Thymus (tissue), 11 donors: Measurements from ENCODE around the gene KIF5A. TPM values are rescaled to one million over a fixed set of nuclear protein-coding genes. Genes with fewer than 3 reads are reported as not detected.

Experiments used
- DNase-seq, 9 donors: peaks; one replicate each; pipeline ENCODE4 v3.0.0-alpha.2; 2013; ENCODE audit warnings: low spot score in 9 of 9, low read depth in 6 of 9, missing footprints in 1 of 9
- H3K27ac ChIP-seq, 2 donors: one replicate each; pipeline ENCODE4 v1.5.1; 2013; ENCODE audit warnings: control low read depth in 1 of 2, low read depth in 1 of 2, low read length in 1 of 2, mild to moderate bottlenecking in 1 of 2, moderate library complexity in 1 of 2
- H3K27me3 ChIP-seq, 2 donors: one replicate each; pipeline ENCODE4 v1.5.1; 2013; ENCODE audit warnings: low read length in 1 of 2; ENCODE audit not compliant: control insufficient read depth in 2 of 2, insufficient read depth in 1 of 2
- H3K36me3 ChIP-seq, 2 donors: one replicate each; pipeline ENCODE4 v1.5.1; 2013; ENCODE audit warnings: low read length in 1 of 2, mild to moderate bottlenecking in 1 of 2, moderate library complexity in 1 of 2; ENCODE audit not compliant: control insufficient read depth in 2 of 2, insufficient read depth in 2 of 2
- H3K4me1 ChIP-seq, 2 donors: one replicate each; pipeline ENCODE4 v1.5.1; 2013; ENCODE audit warnings: low read length in 2 of 2; ENCODE audit not compliant: control insufficient read depth in 2 of 2, insufficient read depth in 2 of 2
- H3K4me3 ChIP-seq, 2 donors: one replicate each; pipeline ENCODE4 v1.5.1; 2013; ENCODE audit warnings: low read length in 2 of 2, control low read depth in 1 of 2, mild to moderate bottlenecking in 1 of 2
- H3K9me3 ChIP-seq, 2 donors: one replicate each; pipeline ENCODE4 v1.5.1; 2013; ENCODE audit warnings: low read length in 1 of 2, mild to moderate bottlenecking in 1 of 2; ENCODE audit not compliant: control insufficient read depth in 2 of 2, insufficient read depth in 1 of 2
- WGBS: extraction: QIAGEN DNeasy Blood & Tissue Kit; methylation state at CpG from one replicate; pipeline ENCODE4 v1.1.7; 2013; 5-methylcytosine and 5-hydroxymethylcytosine counted together
- polyA plus RNA-seq: library from polyadenylated mRNA; stranded (reverse); fragments of 200-250 nt; gene quantifications from one replicate; pipeline ENCODE4 v1.2.3, GENCODE V29; 2013
- total RNA-seq: library from RNA; stranded (reverse); fragments of 120-200 nt; gene quantifications from one replicate; pipeline ENCODE4 v1.2.4, GENCODE V29; 2013
- donor health status: healthy.

Gene KIF5A
- total and polyA plus RNA-seq, 2 donors = 0.05 to 0.27 TPM

DNA sequence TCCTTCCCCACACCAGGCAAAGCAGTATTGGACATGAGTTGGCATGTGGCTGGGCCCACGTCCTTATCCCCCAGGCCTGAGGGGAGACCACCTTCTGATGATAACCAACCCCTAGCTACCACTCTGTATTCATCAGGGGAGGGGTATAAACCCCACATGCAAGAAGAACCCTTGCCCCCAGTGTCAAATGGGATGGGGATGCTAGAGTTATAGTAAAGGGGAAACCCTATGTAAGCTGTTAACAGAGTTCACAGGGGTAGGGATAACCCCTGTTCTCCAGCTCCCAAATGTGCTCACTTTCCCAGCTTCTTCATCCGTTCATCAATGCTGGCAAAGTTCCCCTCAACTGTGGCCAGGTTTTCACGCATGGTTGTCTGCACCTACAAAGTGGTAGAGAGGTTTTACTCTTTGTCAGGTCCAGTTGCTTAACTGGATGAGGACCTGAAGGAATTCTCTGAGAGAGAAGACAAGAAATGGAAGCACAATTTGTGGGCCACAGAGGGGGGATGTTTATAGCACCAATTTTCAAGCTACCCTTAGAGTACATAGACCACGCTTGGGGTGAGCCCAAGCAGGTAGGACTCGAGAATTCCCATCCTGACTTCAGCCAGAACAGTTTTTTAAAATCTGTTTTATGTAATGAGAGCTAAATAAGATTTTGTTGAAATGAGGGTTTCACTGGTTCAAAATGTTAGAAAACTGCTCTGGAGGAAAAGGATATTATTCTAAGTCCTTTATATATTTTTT lies 19.3 kb upstream of the KIF5A start:
- Histone ChIP-seq H3K4me1 (peaks cover 0 to 3% of the 10 kb centered on the region in 2 donors), H3K27ac (peak overlapping the region in 1 of 2 donors; percentile 13), H3K9me3 (no peaks in the 10 kb centered on the region), H3K27me3 (no peaks in the 10 kb centered on the region), H3K4me3 (no peak overlapping the region), H3K36me3 (peaks cover 90 to 96% of the 10 kb centered on the region in 2 donors)
- 94% methylated on average over 5 of the region's 5 CpGs for WGBS
- DNase-seq = no peak

GRCh38 chr12:57531836-57532235 lies 18.0 kb upstream of the KIF5A start:
- WGBS = 97% methylated on average over 1 of the region's 1 CpG
- DNase-seq = no peak
- no peaks in the 10 kb centered on the region for H3K9me3 ChIP-seq
- H3K27me3 ChIP-seq = no peaks in the 10 kb centered on the region
- H3K4me3 ChIP-seq = no peak overlapping the region
- H3K4me1 ChIP-seq = no peaks in the 10 kb centered on the region
- H3K27ac ChIP-seq = no peak overlapping the region
- H3K36me3 ChIP-seq = peaks cover 88 to 89% of the 10 kb centered on the region in 2 donors

DNA sequence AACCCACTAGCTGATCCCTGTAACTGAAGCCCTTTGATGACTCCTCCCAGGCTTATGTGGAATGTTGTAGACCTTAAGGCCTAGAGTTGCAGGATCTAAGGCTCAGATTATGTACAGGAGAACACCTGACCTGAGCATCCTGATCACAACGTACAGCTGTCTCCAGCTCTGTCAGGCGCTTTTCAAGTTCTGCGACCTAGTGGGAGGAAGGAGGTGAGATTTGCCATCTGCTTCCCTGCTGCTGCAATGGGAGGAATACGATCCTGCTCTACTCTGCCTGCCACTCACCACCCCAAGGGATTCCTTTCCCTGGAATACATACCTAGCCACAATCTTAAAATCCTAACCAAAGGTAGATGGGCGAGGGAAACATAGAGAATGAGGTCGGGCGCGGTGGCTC lies 16.7 kb upstream of the KIF5A start:
- Histone ChIP-seq H3K9me3 (no peaks in the 10 kb centered on the region), H3K27me3 (no peaks in the 10 kb centered on the region), H3K36me3 (peaks cover 77 to 85% of the 10 kb centered on the region in 2 donors), H3K4me3 (no peak overlapping the region), H3K4me1 (no peaks in the 10 kb centered on the region), H3K27ac (no peak overlapping the region)
- DNase-seq = no peak
- 98% methylated on average over 8 of the region's 8 CpGs for WGBS

- no peaks in the 10 kb centered on the region for H3K4me1 ChIP-seq
- H3K4me3 ChIP-seq = no peak overlapping the region
- DNase-seq = no peak
- H3K27me3 ChIP-seq = no peaks in the 10 kb centered on the region
- peaks cover 75 to 77% of the 10 kb centered on the region in 2 donors for H3K36me3 ChIP-seq
- H3K27ac ChIP-seq = no peak overlapping the region
- H3K9me3 ChIP-seq = no peaks in the 10 kb centered on the region
- 98% methylated on average over 5 of the region's 5 CpGs for WGBS
These were observed 15.6 kb upstream of the KIF5A start for GRCh38 chr12:57534250-57534649.

GRCh38 chr12:57534991-57535543 lies 14.8 kb upstream of the KIF5A start:
- no peaks in the 10 kb centered on the region for H3K9me3 ChIP-seq
- no peaks in the 10 kb centered on the region for H3K4me1 ChIP-seq
- no peak overlapping the region for H3K4me3 ChIP-seq
- no peak overlapping the region for H3K27ac ChIP-seq
- no peak for DNase-seq
- H3K36me3 ChIP-seq = peaks cover 66 to 72% of the 10 kb centered on the region in 2 donors
- 96% methylated on average over 3 of the region's 3 CpGs for WGBS
- no peaks in the 10 kb centered on the region for H3K27me3 ChIP-seq

GRCh38 chr12:57535764-57536596 lies 13.9 kb upstream of the KIF5A start:
- no peaks in the 10 kb centered on the region for H3K4me1 ChIP-seq
- 92% methylated on average over 6 of the region's 6 CpGs for WGBS
- no peaks in the 10 kb centered on the region for H3K27me3 ChIP-seq
- H3K27ac ChIP-seq = no peak overlapping the region
- DNase-seq = no peak
- no peaks in the 10 kb centered on the region for H3K9me3 ChIP-seq
- H3K4me3 ChIP-seq = no peak overlapping the region
- peaks cover 61 to 64% of the 10 kb centered on the region in 2 donors for H3K36me3 ChIP-seq

DNA sequence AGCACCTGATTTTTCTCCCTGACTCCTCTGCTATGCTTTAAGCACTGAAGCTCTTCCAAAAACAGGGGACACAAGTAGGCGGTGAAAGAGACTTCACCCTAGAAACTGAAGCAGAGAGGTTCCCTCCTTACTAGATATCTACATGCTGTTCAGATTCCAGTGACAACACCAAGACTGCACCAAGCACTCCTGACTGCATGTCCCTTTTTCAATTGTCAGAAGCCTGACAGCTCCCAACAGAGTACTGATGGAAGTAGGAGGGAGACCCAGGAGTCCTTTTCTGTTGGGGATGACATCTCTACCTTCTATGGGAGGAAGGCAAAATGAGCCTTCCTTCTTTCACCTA lies 13.3 kb upstream of the KIF5A start:
- no peak for DNase-seq
- H3K4me3 ChIP-seq = no peak overlapping the region
- H3K9me3 ChIP-seq = no peaks in the 10 kb centered on the region
- 100% methylated on average over 1 of the region's 1 CpG for WGBS
- no peaks in the 10 kb centered on the region for H3K4me1 ChIP-seq
- peaks cover 59 to 64% of the 10 kb centered on the region in 2 donors for H3K36me3 ChIP-seq
- no peaks in the 10 kb centered on the region for H3K27me3 ChIP-seq
- no peak overlapping the region for H3K27ac ChIP-seq

DNA sequence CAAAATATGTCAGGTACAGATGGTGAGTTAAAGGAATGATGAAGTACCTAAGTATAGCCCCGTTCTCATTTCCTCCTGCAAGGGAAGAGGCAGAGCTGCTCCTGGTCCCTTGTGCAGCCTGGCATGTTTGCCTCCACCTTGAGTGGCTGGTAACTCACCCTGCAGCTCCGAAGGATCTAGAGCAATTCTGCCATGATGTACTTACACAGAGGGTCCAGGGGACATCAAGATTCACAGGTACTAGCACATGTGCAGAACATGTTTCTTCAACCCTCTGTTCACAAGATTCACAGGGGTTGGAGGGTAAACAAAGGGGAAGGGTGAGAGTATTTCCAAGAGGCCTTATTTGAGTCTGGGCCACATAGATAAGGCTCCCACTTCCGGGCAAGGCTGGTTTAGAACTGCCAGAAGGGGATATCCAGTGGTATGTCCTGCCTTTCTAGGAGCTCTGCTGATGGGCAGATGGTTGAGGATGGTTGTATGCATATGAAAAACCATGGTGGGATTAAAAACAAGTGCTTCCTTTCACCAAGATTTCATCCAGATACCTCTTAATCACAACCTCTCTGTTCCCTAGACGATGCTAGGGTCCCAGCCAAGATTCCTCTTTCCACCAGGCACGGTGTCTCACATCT lies 10.6 kb upstream of the KIF5A start:
- no peaks in the 10 kb centered on the region for H3K27me3 ChIP-seq
- no peak overlapping the region for H3K27ac ChIP-seq
- DNase-seq = no peak
- H3K36me3 ChIP-seq = peaks cover 36 to 44% of the 10 kb centered on the region in 2 donors
- no peaks in the 10 kb centered on the region for H3K4me1 ChIP-seq
- 91% methylated on average over 5 of the region's 5 CpGs for WGBS
- no peak overlapping the region for H3K4me3 ChIP-seq
- no peaks in the 10 kb centered on the region for H3K9me3 ChIP-seq

DNA sequence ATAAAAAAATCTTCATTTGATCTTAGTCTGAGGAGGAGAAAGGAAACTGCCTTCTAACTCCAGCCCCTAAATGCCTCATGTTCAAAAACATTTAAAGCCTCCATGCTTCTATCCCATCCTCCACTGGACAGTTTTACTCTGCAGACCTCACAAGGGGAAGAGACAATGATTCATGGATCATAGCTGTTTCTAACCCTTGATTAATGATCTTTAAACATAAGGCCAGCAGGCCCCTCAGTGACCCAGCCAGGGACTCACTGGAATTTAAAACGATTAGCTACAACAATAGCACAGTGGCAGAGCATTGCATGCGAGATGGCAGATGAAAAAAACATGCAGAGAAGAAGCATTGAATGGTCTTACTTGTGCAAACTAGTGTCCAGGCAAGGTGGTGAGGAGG lies 8.8 kb upstream of the KIF5A start:
- Histone ChIP-seq H3K36me3 (peaks cover 19 to 31% of the 10 kb centered on the region in 2 donors), H3K9me3 (no peaks in the 10 kb centered on the region), H3K4me1 (peaks cover 4 to 6% of the 10 kb centered on the region in 2 donors), H3K4me3 (no peak overlapping the region), H3K27ac (no peak overlapping the region), H3K27me3 (no peaks in the 10 kb centered on the region)
- no peak for DNase-seq
- WGBS = 89% methylated on average over 2 of the region's 2 CpGs
